Spleen (tissue), 11 donors: ENCODE data around the gene MCEMP1. TPM values are rescaled to one million over a fixed set of nuclear protein-coding genes. Genes with fewer than 3 reads are reported as not detected.

Experiments
- DNase-seq: peaks from one replicate; pipeline ENCODE4 v3.0.0-alpha.2; 2020
- H3K27ac ChIP-seq, 8 donors: fragments of 200-600 bp; sonication (generic) in 7 of 8; 1 replicate in 4 of 8; 2 replicates in 4 of 8; pipeline versions ENCODE4 v1.5.0 to v1.8.0; 2016 to 2021; ENCODE audit warnings: inconsistent platforms in 4 of 8, mild to moderate bottlenecking in 4 of 8, moderate library complexity in 1 of 8
- H3K27me3 ChIP-seq, 7 donors: fragments of 200-600 bp; sonication (generic) in 6 of 7; replicated peaks in 1 of 7; 1 replicate in 4 of 7; 2 replicates in 3 of 7; pipeline versions ENCODE4 v1.5.0 to v1.8.0; 2016 to 2021; ENCODE audit warnings: inconsistent platforms in 3 of 7, mild to moderate bottlenecking in 1 of 7
- H3K36me3 ChIP-seq, 6 donors: fragments of 200-600 bp; sonication (generic) in 5 of 6; 1 replicate in 4 of 6; 2 replicates in 2 of 6; pipeline versions ENCODE4 v1.5.0 to v1.8.0; 2016 to 2021; ENCODE audit warnings: inconsistent platforms in 2 of 6
- H3K4me1 ChIP-seq, 6 donors: fragments of 200-600 bp; sonication (generic) in 5 of 6; 1 replicate in 3 of 6; 2 replicates in 3 of 6; pipeline versions ENCODE4 v1.5.0 to v1.8.0; 2016 to 2021; ENCODE audit warnings: inconsistent platforms in 3 of 6
- H3K4me3 ChIP-seq, 8 donors: fragments of 200-600 bp; sonication (generic) in 7 of 8; 1 replicate in 4 of 8; 2 replicates in 4 of 8; pipeline versions ENCODE4 v1.5.0 to v1.8.0; 2016 to 2021; ENCODE audit warnings: inconsistent platforms in 4 of 8, mild to moderate bottlenecking in 4 of 8, moderate library complexity in 2 of 8
- H3K9me3 ChIP-seq, 8 donors: fragments of 200-600 bp; sonication (generic) in 7 of 8; 1 replicate in 4 of 8; 2 replicates in 4 of 8; pipeline versions ENCODE4 v1.5.0 to v1.8.0; 2016 to 2021; ENCODE audit warnings: inconsistent platforms in 4 of 8
- CTCF ChIP-seq, 11 experiments: fragments of 200-600 bp in 7 of 11; fragments of 450-650 bp in 4 of 11; sonication (generic) in 4 of 11; IDR thresholded peaks in 8 of 11; conservative IDR thresholded peaks in 3 of 11; 1 replicate in 7 of 11; 2 replicates in 4 of 11; pipeline versions ENCODE4 v1.4.0 to v1.8.0; 2016 to 2021; ENCODE audit warnings: antibody characterized with exemption in 11 of 11, inconsistent platforms in 4 of 11, mild to moderate bottlenecking in 1 of 11
- POLR2A ChIP-seq, 3 donors: fragments of 450-650 bp; IDR thresholded peaks; one replicate each; pipeline ENCODE4 v1.5.1; 2017; ENCODE audit warnings: antibody characterized with exemption in 3 of 3, mild to moderate bottlenecking in 1 of 3
- POLR2AphosphoS5 ChIP-seq, 3 donors: sonication (generic); formaldehyde crosslinking; IDR thresholded peaks; one replicate each; pipeline ENCODE4 v1.5.1; 2017; ENCODE audit warnings: antibody characterized with exemption in 3 of 3
- WGBS, 5 donors: extraction: QIAGEN DNeasy Blood & Tissue Kit in 3 of 5; methylation state at CpG; one replicate each; pipeline versions ENCODE4 v1.1.5 to v1.1.7; 2013 to 2018; 5-methylcytosine and 5-hydroxymethylcytosine counted together
- intact Hi-C: fragments of 100-400 bp; cut with DNase I; formaldehyde crosslinking; loops from one replicate; pipeline ENCODE4 v1.15.0; 2023; ENCODE audit warnings: low total_unique reads
- polyA plus RNA-seq, 3 donors: library from polyadenylated mRNA; stranded (reverse); fragments of 200-250 nt; gene quantifications; one replicate each; pipeline ENCODE4 v1.2.1, GENCODE V29; 2013
- total RNA-seq, 7 donors: library from RNA; depleted of rRNA in 3 of 7; stranded (reverse); fragments of >200 nt in 3 of 7; fragmentation: NEBNext Ultra II Directional in 4 of 7; extraction: Animal tissue kit (Norgen Biotek cat#: 25700) in 4 of 7; gene quantifications; one replicate each; pipeline versions ENCODE4 v1.1.0 to v1.2.1, GENCODE V29; 2016 to 2021
- donor health status: healthy with polysubstance abuse.
- donor health status: DM: no; HTN: no; CAD: no; lungs with moderate emphysema.
- donor health status: DM: no; HTN: no; CAD: no.
- donor health status: Bipolar disorder and iron deficiency.
- donor health status: healthy.
- donor health status: DM: no; HTN: no; CAD: no.
- donor health status: DM: yes; HTN: yes; CAD: no.

Gene MCEMP1
- total and polyA plus RNA-seq, 10 donors: 3.9 to 95.6 (median 24.1) TPM

GRCh38 chr19:7705387-7706187 is 28.7 kb downstream of the MCEMP1 start:
- H3K4me3 ChIP-seq: peak overlapping the region in 2 of 8 donors; percentile 1 to 57
- no peaks in the 10 kb centered on the region for H3K27me3 ChIP-seq
- peaks cover 24 to 97% (median 71%) of the 10 kb centered on the region in 6 donors for H3K4me1 ChIP-seq
- TF ChIP-seq POLR2A (IDR thresholded peaks at IDR 0.05): no peak
- peak in 2 of 3 donors; percentile 65 to 68 for TF ChIP-seq POLR2AphosphoS5 (IDR thresholded peaks at IDR 0.05)
- intact Hi-C loops: no loop called here
- DNase-seq: peak; percentile 96
- H3K9me3 ChIP-seq: no peaks in the 10 kb centered on the region
- H3K36me3 ChIP-seq: no peaks in the 10 kb centered on the region
- H3K27ac ChIP-seq: peak overlapping the region; percentile 64 to 94 (median 86)
- 19 to 29% (median 21%) methylated on average over 24 of the region's 24 CpGs for WGBS, 5 donors

- Histone ChIP-seq H3K27ac (peak overlapping the region; percentile 64 to 94 (median 86)), H3K36me3 (no peaks in the 10 kb centered on the region), H3K27me3 (no peaks in the 10 kb centered on the region), H3K4me3 (peak overlapping the region in 2 of 8 donors; percentile 1 to 57), H3K4me1 (peaks cover 27 to 97% (median 77%) of the 10 kb centered on the region in 6 donors), H3K9me3 (no peaks in the 10 kb centered on the region)
- 54 to 72% (median 65%) methylated on average over 13 to 14 of the region's 14 CpGs for WGBS, 5 donors
- TF ChIP-seq CTCF (IDR thresholded peaks at IDR 0.05 in 8 of 11, conservative IDR thresholded peaks at IDR 0.05 in 3 of 11) (no peak), POLR2AphosphoS5 (IDR thresholded peaks at IDR 0.05) (no peak), POLR2A (IDR thresholded peaks at IDR 0.05) (no peak)
- peak; percentile 71 for DNase-seq
- intact Hi-C loops: no loop called here
Observed at GRCh38 chr19:7706188-7706954, 29.5 kb downstream of the MCEMP1 start.

- Histone ChIP-seq H3K4me3 (no peak overlapping the region), H3K9me3 (no peaks in the 10 kb centered on the region), H3K27ac (peak overlapping the region; percentile 27 to 94 (median 86)), H3K4me1 (peaks cover 27 to 93% (median 76%) of the 10 kb centered on the region in 6 donors), H3K36me3 (no peaks in the 10 kb centered on the region), H3K27me3 (no peaks in the 10 kb centered on the region)
- DNase-seq: peak; percentile 78
- 37 to 72% (median 63%) methylated on average over 7 to 8 of the region's 8 CpGs for WGBS, 5 donors
- intact Hi-C loops: no loop called here
- TF ChIP-seq POLR2AphosphoS5 (IDR thresholded peaks at IDR 0.05) (peak in 2 of 3 donors; percentile 28 to 41), POLR2A (IDR thresholded peaks at IDR 0.05) (no peak), CTCF (IDR thresholded peaks at IDR 0.05 in 8 of 11, conservative IDR thresholded peaks at IDR 0.05 in 3 of 11) (no peak)
Observed at GRCh38 chr19:7706955-7707456, 30.1 kb downstream of the MCEMP1 start.

GRCh38 chr19:7709932-7710460 is 33.1 kb downstream of the MCEMP1 start:
- intact Hi-C loops: no loop called here

More at GRCh38 chr19:7709932-7710460, 33.1 kb downstream of the MCEMP1 start:
- 66 to 78% (median 72%) methylated on average over 10 of the region's 10 CpGs for WGBS, 5 donors
- Histone ChIP-seq H3K9me3 (no peaks in the 10 kb centered on the region), H3K27me3 (no peaks in the 10 kb centered on the region), H3K4me3 (no peak overlapping the region), H3K27ac (peak overlapping the region in 2 of 8 donors; percentile 54 to 59), H3K4me1 (peaks cover 26 to 91% (median 60%) of the 10 kb centered on the region in 6 donors), H3K36me3 (no peaks in the 10 kb centered on the region)
- no peak for TF ChIP-seq CTCF (IDR thresholded peaks at IDR 0.05 in 8 of 11, conservative IDR thresholded peaks at IDR 0.05 in 3 of 11)
- no peak for TF ChIP-seq POLR2AphosphoS5 (IDR thresholded peaks at IDR 0.05)
- TF ChIP-seq POLR2A (IDR thresholded peaks at IDR 0.05): no peak
- no peak for DNase-seq
